Stomach (tissue), 4 donors: Measurements from ENCODE around the gene HOXC12.

ENCODE experiments used
- POLR2A ChIP-seq, 4 donors: fragments of 450-650 bp; IDR thresholded peaks; one replicate each; pipeline ENCODE4 v1.6.1; 2016; ENCODE audit warnings: antibody characterized with exemption in 4 of 4, control low read depth in 2 of 4, mild to moderate bottlenecking in 1 of 4, moderate library complexity in 1 of 4
- TF ChIP-seq, protein P1 (sequence below), 7 experiments: fragments of 450-650 bp in 4 of 7; fragments of 200-600 bp in 3 of 7; sonication (generic) in 3 of 7; IDR thresholded peaks; one replicate each; pipeline ENCODE4 v1.5.1; 2016 to 2019; ENCODE audit warnings: antibody characterized with exemption in 7 of 7, control low read depth in 2 of 7, mild to moderate bottlenecking in 1 of 7

DNA sequence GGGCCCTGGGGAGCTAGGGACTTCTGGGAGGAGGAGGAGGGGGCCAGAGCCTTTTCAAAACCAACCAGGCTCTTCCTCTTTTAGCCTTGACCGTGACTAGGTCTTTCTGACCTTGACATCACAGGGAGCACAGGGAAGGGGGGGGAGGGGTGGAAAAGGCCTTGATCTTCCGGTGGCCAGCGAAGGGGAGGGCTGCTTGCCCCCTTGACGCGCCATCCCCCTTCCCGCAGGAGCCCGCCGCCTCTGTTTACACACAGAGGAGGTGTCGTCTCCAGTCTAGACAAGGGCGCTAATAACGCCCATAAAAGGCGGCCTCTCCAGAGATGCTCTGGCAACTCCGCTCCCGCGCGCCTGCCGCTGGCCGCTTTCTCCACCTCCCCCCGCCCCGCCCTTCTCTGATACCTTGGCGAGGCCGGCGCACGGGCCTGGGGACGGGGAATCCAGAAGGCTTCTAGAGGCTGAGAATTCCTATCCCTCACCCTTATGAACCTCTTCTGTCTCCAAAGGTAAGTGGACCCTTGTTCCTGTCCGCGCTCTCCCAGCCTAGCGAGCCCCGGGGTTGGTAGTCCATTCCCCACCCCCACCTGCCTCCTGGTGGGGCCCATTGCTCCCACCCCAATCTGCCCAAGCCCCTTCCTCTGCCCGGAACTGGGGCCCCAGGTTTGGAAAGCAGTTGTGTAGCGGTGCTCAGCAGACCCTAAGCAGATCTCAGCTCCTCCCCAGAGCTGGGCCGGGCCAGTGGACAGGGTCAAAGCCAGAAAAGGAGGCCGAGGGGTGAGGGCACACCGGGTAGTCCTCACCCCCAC is 4.9 kb upstream of the HOXC12 start:
- TF ChIP-seq, protein P1, sequence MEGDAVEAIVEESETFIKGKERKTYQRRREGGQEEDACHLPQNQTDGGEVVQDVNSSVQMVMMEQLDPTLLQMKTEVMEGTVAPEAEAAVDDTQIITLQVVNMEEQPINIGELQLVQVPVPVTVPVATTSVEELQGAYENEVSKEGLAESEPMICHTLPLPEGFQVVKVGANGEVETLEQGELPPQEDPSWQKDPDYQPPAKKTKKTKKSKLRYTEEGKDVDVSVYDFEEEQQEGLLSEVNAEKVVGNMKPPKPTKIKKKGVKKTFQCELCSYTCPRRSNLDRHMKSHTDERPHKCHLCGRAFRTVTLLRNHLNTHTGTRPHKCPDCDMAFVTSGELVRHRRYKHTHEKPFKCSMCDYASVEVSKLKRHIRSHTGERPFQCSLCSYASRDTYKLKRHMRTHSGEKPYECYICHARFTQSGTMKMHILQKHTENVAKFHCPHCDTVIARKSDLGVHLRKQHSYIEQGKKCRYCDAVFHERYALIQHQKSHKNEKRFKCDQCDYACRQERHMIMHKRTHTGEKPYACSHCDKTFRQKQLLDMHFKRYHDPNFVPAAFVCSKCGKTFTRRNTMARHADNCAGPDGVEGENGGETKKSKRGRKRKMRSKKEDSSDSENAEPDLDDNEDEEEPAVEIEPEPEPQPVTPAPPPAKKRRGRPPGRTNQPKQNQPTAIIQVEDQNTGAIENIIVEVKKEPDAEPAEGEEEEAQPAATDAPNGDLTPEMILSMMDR (IDR thresholded peaks at IDR 0.05) = no peak
- TF ChIP-seq POLR2A (IDR thresholded peaks at IDR 0.05) = no peak
